GM12878 (cell line): Measurements from ENCODE around the gene CAPN15. TPM values are rescaled to one million over a fixed set of nuclear protein-coding genes. Genes with fewer than 3 reads are reported as not detected.

ENCODE experiments used
- ATAC-seq: fragments of 200-7000 bp; cut with Tn5 transposase; 3 replicates; pipeline ENCODE4 v1.9.1; 2020; ENCODE audit warnings: mild to moderate bottlenecking, moderate library complexity
- BruUV-seq: library from RNA; stranded (reverse); fragments of 400-500 nt; replicated peaks from 2 replicates; lab custom pipeline; 2021; lab: Mats Ljungman, UMichigan
- CTCF ChIA-PET: fragments of 300-600 bp; sonication (Branson Sonifier 250); formaldehyde crosslinking; extraction: SDS; loops from one replicate; lab custom pipeline; 2021; ENCODE audit warnings: inconsistent platforms; lab: Yijun Ruan, JAX
- POLR2A ChIA-PET: fragments of 350-600 bp; formaldehyde crosslinking; extraction: SDS; loops from one replicate; lab custom pipeline; 2021; ENCODE audit warnings: inconsistent platforms; lab: Charles Lee
- RAD21 ChIA-PET: fragments of 300-600 bp; sonication (Branson Sonifier 250); formaldehyde crosslinking; loops from one replicate; lab custom pipeline; 2023; ENCODE audit warnings: antibody characterized with exemption; ENCODE audit not compliant: unreplicated experiment; lab: Charles Lee
- SMC1A ChIA-PET: fragments of 300-600 bp; sonication (Branson Sonifier 250); formaldehyde crosslinking; loops from one replicate; lab custom pipeline; 2023; ENCODE audit not compliant: unreplicated experiment, uncharacterized antibody; lab: Charles Lee
- DNase-seq: peaks from one replicate; pipeline ENCODE4 v3.0.0-alpha.2; 2011; ENCODE audit warnings: low read depth, low spot score
- FAIRE-seq: peaks from 3 replicates; lab custom pipeline; 2011; peaks lifted over from hg19 to GRCh38; lab: Jason Lieb, UNC
- H2AFZ ChIP-seq: 2 replicates; pipeline ENCODE4 v1.6.0; 2011; ENCODE audit warnings: low read depth, low read length, control low read depth; ENCODE audit not compliant: control insufficient read depth
- H3K27ac ChIP-seq: 2 replicates; pipeline ENCODE4 v1.5.1; 2011; ENCODE audit warnings: control low read depth; ENCODE audit not compliant: control insufficient read depth, insufficient read depth
- H3K27me3 ChIP-seq, 2 experiments: replicated peaks in 1 of 2; 2 replicates each; pipeline versions ENCODE4 v1.6.0 to v1.6.1; 2011; ENCODE audit warnings: low read length in 1 of 2; ENCODE audit not compliant: control insufficient read depth in 2 of 2, insufficient read depth in 2 of 2
- H3K36me3 ChIP-seq, 2 experiments: 2 replicates each; pipeline ENCODE4 v1.5.1; 2011; ENCODE audit warnings: low read length in 1 of 2; ENCODE audit not compliant: control insufficient read depth in 2 of 2, insufficient read depth in 2 of 2
- H3K4me1 ChIP-seq: 2 replicates; pipeline ENCODE4 v1.6.1; 2011; ENCODE audit warnings: mild to moderate bottlenecking, low read length, moderate library complexity, mixed read lengths; ENCODE audit not compliant: control insufficient read depth, insufficient read depth
- H3K4me2 ChIP-seq: 2 replicates; pipeline ENCODE4 v1.6.0; 2011; ENCODE audit warnings: control low read depth; ENCODE audit not compliant: control insufficient read depth, insufficient read depth
- H3K4me3 ChIP-seq: fragments of 200-600 bp; sonication (generic); 2 replicates; pipeline ENCODE4 v1.5.1; 2016
- H3K79me2 ChIP-seq: 2 replicates; pipeline ENCODE4 v1.6.0; 2011; ENCODE audit warnings: low read length; ENCODE audit not compliant: control insufficient read depth, insufficient read depth
- H3K9ac ChIP-seq: 2 replicates; pipeline ENCODE4 v1.8.0; 2011; ENCODE audit warnings: low read length, control low read depth, mixed read lengths; ENCODE audit not compliant: control insufficient read depth, insufficient read depth
- H3K9me3 ChIP-seq: replicated peaks from 3 replicates; pipeline ENCODE4 v1.5.1; 2011; ENCODE audit warnings: mild to moderate bottlenecking, low read length; ENCODE audit not compliant: control insufficient read depth, insufficient read depth
- H4K20me1 ChIP-seq: 2 replicates; pipeline ENCODE4 v1.6.0; 2011; ENCODE audit not compliant: control insufficient read depth, insufficient read depth
- BRCA1 ChIP-seq: IDR thresholded peaks from 2 replicates; pipeline ENCODE4 v1.6.1; 2011; ENCODE audit warnings: low read depth, low read length, improper control_type of control experiment
- CBX5 ChIP-seq: sonication (generic); IDR thresholded peaks from 2 replicates; pipeline ENCODE4 v1.6.1; 2016; ENCODE audit warnings: low read depth, moderate library complexity, mild to moderate bottlenecking, inconsistent platforms
- GATAD2B ChIP-seq: fragments of 450-650 bp; conservative IDR thresholded peaks from 2 replicates; pipeline ENCODE4 v1.6.1; 2017; ENCODE audit warnings: low read depth, mild to moderate bottlenecking, moderate library complexity
- NFYB ChIP-seq: IDR thresholded peaks from 2 replicates; pipeline ENCODE4 v1.6.1; 2011; ENCODE audit warnings: low read depth, mild to moderate bottlenecking, low read length, improper control_type of control experiment, moderate library complexity; ENCODE audit not compliant: insufficient read depth
- POLR2A ChIP-seq: IDR thresholded peaks from 2 replicates; pipeline ENCODE4 v1.6.1; 2011; ENCODE audit warnings: low read depth, mild to moderate bottlenecking, low read length
- RCOR1 ChIP-seq: conservative IDR thresholded peaks from 2 replicates; pipeline ENCODE4 v1.6.1; 2012; ENCODE audit warnings: low read depth, low read length, improper control_type of control experiment
- REST ChIP-seq: IDR thresholded peaks from 2 replicates; pipeline ENCODE4 v1.6.1; 2012; ENCODE audit warnings: mild to moderate bottlenecking, low read depth, low read length
- TCF7 ChIP-seq: IDR thresholded peaks from 2 replicates; pipeline ENCODE4 v1.6.1; 2014; ENCODE audit warnings: antibody characterized with exemption, borderline replicate concordance
- ZNF622 ChIP-seq: fragments of 450-650 bp; IDR thresholded peaks from 2 replicates; pipeline ENCODE4 v1.6.1; 2017; ENCODE audit warnings: mild to moderate bottlenecking, inconsistent platforms
- WGBS: methylation state at CpG from one replicate; pipeline ENCODE4 v1.1.6; 2016; ENCODE audit warnings: low lambda C conversion rate; ENCODE audit not compliant: insufficient replicate concordance, insufficient coverage; ENCODE audit errors: missing lambda C conversion rate; 5-methylcytosine and 5-hydroxymethylcytosine counted together
- in situ Hi-C: fragments of 300-500 bp; cut with MboI; formaldehyde crosslinking; loops from 9 replicates; pipeline ENCODE4 v1.14.3; 2018; ENCODE audit warnings: mixed read lengths
- intact Hi-C: fragments of 100-400 bp; cut with micrococcal nuclease; formaldehyde crosslinking; loops from one replicate; pipeline ENCODE4 v1.14.2; 2022; ENCODE audit not compliant: unreplicated experiment
- polyA plus RNA-seq, 11 experiments: library from polyadenylated mRNA; depleted of rRNA in 4 of 11; unstranded in 6 of 11; stranded (reverse) in 5 of 11; fragments of >200 nt; fragmentation: Nextera tagmentation in 4 of 11; fragmentation: Illumina TruSeq in 1 of 11; extraction: Ambion mirVana in 4 of 11; extraction: Trizol in 1 of 11; gene quantifications; 1 replicate in 1 of 11; 2 replicates in 10 of 11; pipeline versions ENCODE4 v1.2.1 to v1.2.3, GENCODE V29; 2011 to 2016; ENCODE audit warnings: inconsistent platforms in 2 of 11, missing spikeins in 2 of 11, low read depth in 1 of 11
- total RNA-seq, 4 experiments: library from RNA; depleted of rRNA in 3 of 4; stranded (reverse); fragments of >200 nt in 3 of 4; fragmentation: Illumina TruSeq in 1 of 4; extraction: Trizol in 1 of 4; gene quantifications; 2 replicates each; pipeline versions ENCODE4 v1.2.1 to v1.2.3, GENCODE V29; 2013 to 2021

Gene CAPN15
- total and polyA plus RNA-seq, 10 of the 15 experiments (the other 5 are each of a cell fraction or from before 2014, with no cell fraction given) = 0.40 to 78.5 (median 8.3) TPM

- TF ChIP-seq REST (no peak), GATAD2B (no peak)
Measured at GRCh38 chr16:583470-583814, 55.9 kb downstream of the CAPN15 start (continued).

GRCh38 chr16:583815-584591, 56.5 kb downstream of the CAPN15 start:
- intact Hi-C loops = no loop called here
- CTCF ChIA-PET = interaction anchor here (0.7 kb wide), 1 partner anchor 26 kb away, joined by 3 read pairs; no protein-coding TSS in a partner anchor
- Histone ChIP-seq H2AFZ (no peak overlapping the region), H3K27ac (no peak overlapping the region), H4K20me1 (no peaks in the 10 kb centered on the region), H3K4me2 (no peak overlapping the region), H3K27me3 (no peaks in the 10 kb centered on the region), H3K9me3 (no peaks in the 10 kb centered on the region), H3K36me3 (no peaks in the 10 kb centered on the region), H3K4me1 (peaks cover 6% of the 10 kb centered on the region), H3K4me3 (no peak overlapping the region), H3K9ac (no peak overlapping the region), H3K79me2 (peaks cover 16% of the 10 kb centered on the region)
- SMC1A ChIA-PET = no interaction called here
- 79% methylated on average over 37 of the region's 38 CpGs for WGBS
- TF ChIP-seq NFYB = no peak
- peak; percentile 29; the same call in 1 of the 2 replicates for TF ChIP-seq POLR2A
- TF ChIP-seq ZNF622 = no peak
- no peak for TF ChIP-seq BRCA1
- TF ChIP-seq CBX5 = no peak
- TF ChIP-seq TCF7 = no peak
- no peak for TF ChIP-seq RCOR1
- in situ Hi-C loops = no loop called here
- POLR2A ChIA-PET = no interaction called here
- no TSS peak for BruUV-seq
- ATAC-seq = no peak
- no peak for FAIRE-seq
- RAD21 ChIA-PET = no interaction called here
- no peak for DNase-seq
